ENCODE measurements around the gene GRIA1.

Gene GRIA1

GRCh38 chr5:153491038-153491744 lies 721 bp downstream of the GRIA1 start:
- H3K4me3 ChIP-seq (ENCODE audit: low read depth, low read length) = peak overlapping the region; percentile 66
- no peak for DNase-seq (ENCODE audit: low read depth)

GRCh38 chr5:153491856-153492255 lies 1.4 kb downstream of the GRIA1 start:
- H3K4me3 ChIP-seq (ENCODE audit: low read depth, low read length) = peak overlapping the region; percentile 66
- no peak for DNase-seq (ENCODE audit: low read depth)

GRCh38 chr5:153496835-153497234 lies 6.4 kb downstream of the GRIA1 start:
- no peak for DNase-seq (ENCODE audit: low read depth)
- no peak overlapping the region for H3K4me3 ChIP-seq (ENCODE audit: low read depth, low read length)

GRCh38 chr5:153498516-153498915 lies 8.0 kb downstream of the GRIA1 start:
- H3K4me3 ChIP-seq (ENCODE audit: low read depth, low read length) = no peak overlapping the region
- no peak for DNase-seq (ENCODE audit: low read depth)

- DNase-seq (ENCODE audit: low read depth) = no peak
- no peak overlapping the region for H3K4me3 ChIP-seq (ENCODE audit: low read depth, low read length)
Observed at GRCh38 chr5:153500178-153500577, 9.7 kb downstream of the GRIA1 start.

- DNase-seq (ENCODE audit: low read depth) = no peak
- H3K4me3 ChIP-seq (ENCODE audit: low read depth, low read length) = no peak overlapping the region
Observed at GRCh38 chr5:153504726-153505125, 14.3 kb downstream of the GRIA1 start.

- DNase-seq (ENCODE audit: low read depth) = no peak
- H3K4me3 ChIP-seq (ENCODE audit: low read depth, low read length) = no peak overlapping the region
Observed at GRCh38 chr5:153508700-153509099, 18.2 kb downstream of the GRIA1 start.

GRCh38 chr5:153511622-153512021 lies 21.2 kb downstream of the GRIA1 start:
- no peak overlapping the region for H3K4me3 ChIP-seq (ENCODE audit: low read depth, low read length)
- no peak for DNase-seq (ENCODE audit: low read depth)

GRCh38 chr5:153513156-153513555 lies 22.7 kb downstream of the GRIA1 start:
- no peak overlapping the region for H3K4me3 ChIP-seq (ENCODE audit: low read depth, low read length)
- DNase-seq (ENCODE audit: low read depth) = peak; percentile 57

GRCh38 chr5:153515301-153515700 lies 24.8 kb downstream of the GRIA1 start:
- DNase-seq (ENCODE audit: low read depth) = peak; percentile 38
- no peak overlapping the region for H3K4me3 ChIP-seq (ENCODE audit: low read depth, low read length)

- no peak for DNase-seq (ENCODE audit: low read depth)
- H3K4me3 ChIP-seq (ENCODE audit: low read depth, low read length) = no peak overlapping the region
Observed at GRCh38 chr5:153516504-153517240, 26.2 kb downstream of the GRIA1 start.

GRCh38 chr5:153517241-153517611 lies 26.8 kb downstream of the GRIA1 start:
- no peak for DNase-seq (ENCODE audit: low read depth)
- no peak overlapping the region for H3K4me3 ChIP-seq (ENCODE audit: low read depth, low read length)

GRCh38 chr5:153520137-153520536 lies 29.7 kb downstream of the GRIA1 start:
- no peak overlapping the region for H3K4me3 ChIP-seq (ENCODE audit: low read depth, low read length)
- DNase-seq (ENCODE audit: low read depth) = no peak

- DNase-seq (ENCODE audit: low read depth) = peak; percentile 30
- no peak overlapping the region for H3K4me3 ChIP-seq (ENCODE audit: low read depth, low read length)
Observed at GRCh38 chr5:153520952-153521351, 30.5 kb downstream of the GRIA1 start.

GRCh38 chr5:153523211-153523610 lies 32.7 kb downstream of the GRIA1 start:
- DNase-seq (ENCODE audit: low read depth) = no peak
- H3K4me3 ChIP-seq (ENCODE audit: low read depth, low read length) = no peak overlapping the region

GRCh38 chr5:153523831-153524230 lies 33.4 kb downstream of the GRIA1 start:
- DNase-seq (ENCODE audit: low read depth) = peak; percentile 60
- H3K4me3 ChIP-seq (ENCODE audit: low read depth, low read length) = no peak overlapping the region

GRCh38 chr5:153525536-153525935 lies 35.1 kb downstream of the GRIA1 start:
- no peak for DNase-seq (ENCODE audit: low read depth)
- no peak overlapping the region for H3K4me3 ChIP-seq (ENCODE audit: low read depth, low read length)

- H3K4me3 ChIP-seq (ENCODE audit: low read depth, low read length) = no peak overlapping the region
- no peak for DNase-seq (ENCODE audit: low read depth)
Observed at GRCh38 chr5:153530357-153531143, 40.1 kb downstream of the GRIA1 start.

GRCh38 chr5:153533546-153533945 lies 43.1 kb downstream of the GRIA1 start:
- no peak overlapping the region for H3K4me3 ChIP-seq (ENCODE audit: low read depth, low read length)
- no peak for DNase-seq (ENCODE audit: low read depth)

GRCh38 chr5:153534102-153534501 lies 43.6 kb downstream of the GRIA1 start:
- DNase-seq (ENCODE audit: low read depth) = peak; percentile 51
- H3K4me3 ChIP-seq (ENCODE audit: low read depth, low read length) = no peak overlapping the region
